ENCODE measurements around the gene TBC1D14. TPM values are rescaled to one million over a fixed set of nuclear protein-coding genes. Genes with fewer than 3 reads are reported as not detected.

The TBC1D14 gene
- total RNA-seq, 2 donors from 2014 or later = 46.7 to 49.9 TPM

DNA sequence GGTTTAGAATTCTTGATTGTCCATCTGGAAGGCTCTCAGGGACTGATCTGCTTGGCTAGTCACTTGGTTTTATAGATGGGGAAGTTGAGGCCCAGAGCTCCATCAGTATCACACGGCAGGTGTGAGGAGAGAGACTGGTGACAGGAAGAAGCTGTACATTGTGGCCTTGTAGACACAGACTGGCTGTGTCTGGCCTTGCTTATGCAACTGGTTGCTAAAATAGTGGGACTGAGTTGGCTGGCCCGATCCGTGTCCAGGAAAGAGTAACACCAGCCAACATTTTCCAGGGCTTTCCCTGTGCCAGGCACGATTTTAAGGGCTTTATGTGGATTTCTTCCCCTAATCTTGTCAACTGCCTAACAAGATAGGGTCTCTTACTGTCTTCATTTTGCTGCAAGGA, 2.8 kb downstream of the TBC1D14 start:
- DNase-seq (ENCODE audit: low spot score) = no peak
- TF ChIP-seq, protein P1, sequence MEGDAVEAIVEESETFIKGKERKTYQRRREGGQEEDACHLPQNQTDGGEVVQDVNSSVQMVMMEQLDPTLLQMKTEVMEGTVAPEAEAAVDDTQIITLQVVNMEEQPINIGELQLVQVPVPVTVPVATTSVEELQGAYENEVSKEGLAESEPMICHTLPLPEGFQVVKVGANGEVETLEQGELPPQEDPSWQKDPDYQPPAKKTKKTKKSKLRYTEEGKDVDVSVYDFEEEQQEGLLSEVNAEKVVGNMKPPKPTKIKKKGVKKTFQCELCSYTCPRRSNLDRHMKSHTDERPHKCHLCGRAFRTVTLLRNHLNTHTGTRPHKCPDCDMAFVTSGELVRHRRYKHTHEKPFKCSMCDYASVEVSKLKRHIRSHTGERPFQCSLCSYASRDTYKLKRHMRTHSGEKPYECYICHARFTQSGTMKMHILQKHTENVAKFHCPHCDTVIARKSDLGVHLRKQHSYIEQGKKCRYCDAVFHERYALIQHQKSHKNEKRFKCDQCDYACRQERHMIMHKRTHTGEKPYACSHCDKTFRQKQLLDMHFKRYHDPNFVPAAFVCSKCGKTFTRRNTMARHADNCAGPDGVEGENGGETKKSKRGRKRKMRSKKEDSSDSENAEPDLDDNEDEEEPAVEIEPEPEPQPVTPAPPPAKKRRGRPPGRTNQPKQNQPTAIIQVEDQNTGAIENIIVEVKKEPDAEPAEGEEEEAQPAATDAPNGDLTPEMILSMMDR (IDR thresholded peaks at IDR 0.05) = no peak
- ATAC-seq (ENCODE audit: insufficient number of reproducible peaks, low FRiP score, low read depth) = no peak
- H3K4me3 ChIP-seq = no peak overlapping the region
- H3K36me3 ChIP-seq = no peaks in the 10 kb centered on the region
- no peaks in the 10 kb centered on the region for H3K9me3 ChIP-seq
- no peak overlapping the region for H3K27ac ChIP-seq
- H3K27me3 ChIP-seq (replicated peaks; ENCODE audit: insufficient read depth) = no peaks in the 10 kb centered on the region
- H3K4me1 ChIP-seq (ENCODE audit: control insufficient read depth in 1 of 2, low read depth in 2 of 2) = peaks cover 31 to 48% of the 10 kb centered on the region in 2 donors

DNA sequence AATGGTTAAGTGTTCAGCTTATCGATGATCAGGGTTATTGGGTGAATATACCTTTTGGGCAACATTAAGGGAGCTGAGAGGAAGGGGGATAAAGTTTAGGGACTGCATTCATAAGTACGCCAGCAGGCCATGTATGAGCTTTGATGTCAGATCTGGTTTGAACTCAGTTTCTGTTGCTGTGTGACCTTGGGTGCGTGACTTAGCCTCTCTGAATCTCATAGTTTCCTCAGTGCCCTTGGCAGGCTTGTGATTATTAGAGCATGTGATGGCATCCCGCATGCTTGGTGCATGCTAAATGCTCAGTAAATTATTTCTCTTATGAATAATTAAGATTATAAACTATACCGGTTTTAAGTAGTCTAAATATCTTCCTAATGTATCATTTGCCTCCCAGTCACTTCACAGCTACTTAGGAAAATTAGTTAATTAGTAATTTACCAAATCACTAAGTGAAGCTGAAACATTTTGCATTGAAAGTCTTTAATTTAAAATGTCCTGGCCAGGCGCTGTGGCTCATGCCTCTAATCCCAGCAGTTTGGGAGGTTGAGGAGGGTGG, 3.8 kb downstream of the TBC1D14 start:
- Histone ChIP-seq H3K36me3 (no peaks in the 10 kb centered on the region), H3K4me3 (no peak overlapping the region), H3K9me3 (no peaks in the 10 kb centered on the region), H3K27ac (no peak overlapping the region), H3K4me1 (ENCODE audit: control insufficient read depth in 1 of 2, low read depth in 2 of 2) (peaks cover 24 to 48% of the 10 kb centered on the region in 2 donors), H3K27me3 (replicated peaks; ENCODE audit: insufficient read depth) (no peaks in the 10 kb centered on the region)
- ATAC-seq (ENCODE audit: insufficient number of reproducible peaks, low FRiP score, low read depth) (no peak), DNase-seq (ENCODE audit: low spot score) (no peak)
- TF ChIP-seq, protein P1 (IDR thresholded peaks at IDR 0.05) = no peak

DNA sequence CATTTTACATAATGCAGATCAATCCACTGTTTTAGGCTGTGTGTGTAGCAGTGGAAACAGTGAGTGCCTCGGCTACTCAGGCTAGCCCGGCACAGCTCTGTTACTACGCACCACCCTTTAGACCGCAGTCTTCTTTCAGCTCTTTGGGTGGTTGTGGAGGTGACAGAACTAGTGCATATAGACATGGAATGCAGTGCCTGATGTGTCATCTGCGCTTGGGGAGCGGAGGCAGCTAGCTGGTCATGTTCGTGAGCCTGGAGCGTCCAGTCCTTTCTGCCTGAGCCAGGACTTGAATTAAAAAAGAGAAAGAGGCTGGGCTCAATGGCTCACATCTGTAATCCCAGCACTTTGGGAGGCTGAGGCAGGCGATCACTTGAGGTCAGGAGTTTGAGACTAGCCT, 4.8 kb downstream of the TBC1D14 start:
- TF ChIP-seq, protein P1 (IDR thresholded peaks at IDR 0.05) = no peak
- ATAC-seq (ENCODE audit: insufficient number of reproducible peaks, low FRiP score, low read depth) = no peak
- no peaks in the 10 kb centered on the region for H3K36me3 ChIP-seq
- H3K4me1 ChIP-seq (ENCODE audit: control insufficient read depth in 1 of 2, low read depth in 2 of 2) = peaks cover 21 to 44% of the 10 kb centered on the region in 2 donors
- no peak for DNase-seq (ENCODE audit: low spot score)
- H3K4me3 ChIP-seq = no peak overlapping the region
- H3K9me3 ChIP-seq = no peaks in the 10 kb centered on the region
- no peaks in the 10 kb centered on the region for H3K27me3 ChIP-seq (replicated peaks; ENCODE audit: insufficient read depth)
- no peak overlapping the region for H3K27ac ChIP-seq

DNA sequence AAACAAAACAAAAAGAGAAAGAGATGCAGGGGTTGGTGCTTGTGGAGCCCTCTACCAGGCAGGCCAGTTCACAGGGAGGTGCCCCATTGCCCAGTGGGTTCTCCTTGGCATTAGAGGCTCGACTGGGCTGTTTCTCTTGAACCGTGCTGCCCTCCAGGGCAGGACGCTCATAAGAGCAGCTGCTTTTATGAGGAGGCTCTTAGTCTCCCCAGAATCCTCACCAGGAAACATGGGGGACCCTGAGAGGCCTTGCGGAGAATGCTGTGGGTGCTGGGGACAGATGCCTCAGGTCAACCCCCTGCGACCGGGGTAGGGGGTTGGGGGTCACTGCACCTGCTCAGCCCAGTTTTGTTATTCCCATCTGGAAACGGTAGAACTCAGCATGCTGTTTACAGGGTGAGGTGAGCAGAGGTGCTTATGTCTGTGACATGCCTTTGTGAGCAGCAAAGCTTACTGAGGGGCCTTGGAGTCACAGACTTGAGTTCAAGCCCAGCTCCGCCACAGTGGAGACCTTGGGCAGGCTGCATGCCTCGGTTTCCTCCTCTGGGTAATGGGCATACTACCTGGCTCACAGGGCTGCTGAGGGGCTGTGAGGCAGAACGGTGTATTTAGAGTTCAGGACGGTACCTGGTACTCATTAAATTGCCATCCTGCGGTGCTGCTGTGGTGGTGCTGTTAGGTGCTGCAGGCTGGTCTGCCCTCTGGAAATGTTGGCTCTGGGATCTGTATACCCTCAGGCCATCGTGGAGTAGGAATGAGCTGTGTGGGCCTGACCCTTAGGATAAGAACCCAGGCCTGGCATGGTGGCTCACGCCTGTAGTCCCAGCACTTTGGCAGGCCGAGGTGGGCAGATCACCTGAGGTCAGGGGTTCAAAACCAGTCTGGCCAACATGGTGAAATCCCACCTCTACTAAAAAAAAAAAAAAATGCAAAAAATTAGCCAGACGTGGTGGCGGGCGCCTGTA, 5.7 kb downstream of the TBC1D14 start:
- Histone ChIP-seq H3K4me1 (ENCODE audit: control insufficient read depth in 1 of 2, low read depth in 2 of 2) (peaks cover 19 to 48% of the 10 kb centered on the region in 2 donors), H3K4me3 (no peak overlapping the region), H3K9me3 (no peaks in the 10 kb centered on the region), H3K27ac (no peak overlapping the region), H3K36me3 (no peaks in the 10 kb centered on the region), H3K27me3 (replicated peaks; ENCODE audit: insufficient read depth) (no peaks in the 10 kb centered on the region)
- ATAC-seq (ENCODE audit: insufficient number of reproducible peaks, low FRiP score, low read depth) = no peak
- no peak for DNase-seq (ENCODE audit: low spot score)
- TF ChIP-seq, protein P1 (IDR thresholded peaks at IDR 0.05) = no peak

DNA sequence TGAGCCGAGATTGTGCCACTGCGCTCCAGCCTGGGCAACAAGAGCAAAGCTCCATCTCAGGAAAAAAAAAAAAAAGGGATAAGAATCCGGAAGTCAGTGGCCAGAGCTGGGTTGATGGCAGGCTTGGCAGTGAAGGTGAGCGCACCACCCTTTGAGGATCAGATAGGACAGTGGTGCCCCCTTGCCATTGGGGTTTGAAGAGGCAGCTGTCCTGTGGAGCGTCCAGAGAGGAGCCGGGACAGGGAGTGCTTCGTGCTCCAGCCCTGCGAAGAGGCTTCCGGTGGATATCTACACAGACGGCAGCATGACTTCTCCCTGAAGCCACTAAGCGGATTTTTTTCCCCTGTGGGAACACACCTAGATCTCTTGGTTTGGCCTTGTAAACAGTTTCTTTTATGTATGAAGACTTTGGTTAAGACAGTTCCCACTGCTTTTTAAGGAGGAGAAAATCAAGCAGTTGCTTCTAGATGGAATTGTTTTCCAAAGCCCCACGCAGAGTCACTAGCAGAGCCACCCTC, 6.5 kb downstream of the TBC1D14 start:
- H3K27ac ChIP-seq = no peak overlapping the region
- H3K36me3 ChIP-seq = no peaks in the 10 kb centered on the region
- H3K27me3 ChIP-seq (replicated peaks; ENCODE audit: insufficient read depth) = no peaks in the 10 kb centered on the region
- H3K9me3 ChIP-seq = no peaks in the 10 kb centered on the region
- TF ChIP-seq, protein P1 (IDR thresholded peaks at IDR 0.05) = no peak
- no peak overlapping the region for H3K4me3 ChIP-seq
- H3K4me1 ChIP-seq (ENCODE audit: control insufficient read depth in 1 of 2, low read depth in 2 of 2) = peaks cover 16 to 41% of the 10 kb centered on the region in 2 donors
- DNase-seq (ENCODE audit: low spot score) (no peak), ATAC-seq (ENCODE audit: insufficient number of reproducible peaks, low FRiP score, low read depth) (no peak)
